Measurements from ENCODE around the gene ZNF385A.

Gene ZNF385A

GRCh38 chr12:54388237-54389133 lies 4.0 kb upstream of the ZNF385A start:
- Histone ChIP-seq H2BK5ac (ENCODE audit: low read length) (no peak overlapping the region), H3K4me3 (ENCODE audit: low read length in 2 of 2) (no peak overlapping the region), H3K18ac (ENCODE audit: low read length) (peak overlapping the region; percentile 4), H2BK120ac (ENCODE audit: low read depth, low read length) (no peak overlapping the region), H4K8ac (ENCODE audit: low read depth, low read length) (no peak overlapping the region), H3K14ac (ENCODE audit: low read length) (no peak overlapping the region), H3K36me3 (replicated peaks in 1 of 2; ENCODE audit: control insufficient read depth in 2 of 2, insufficient read depth in 2 of 2, low read length in 2 of 2) (no peaks in the 10 kb centered on the region), H3K4me1 (ENCODE audit: control insufficient read depth in 2 of 2, insufficient read depth in 1 of 2, low read depth in 1 of 2, low read length in 2 of 2) (peaks cover 51 to 61% of the 10 kb centered on the region in 2 donors), H3K4ac (ENCODE audit: low read length) (no peak overlapping the region), H3K23ac (ENCODE audit: low read depth, low read length, poor library complexity) (no peak overlapping the region), H2BK15ac (ENCODE audit: low read length) (no peak overlapping the region), H3K9ac (ENCODE audit: low read depth, low read length, poor library complexity) (no peak overlapping the region), H2AK5ac (ENCODE audit: low read depth, low read length) (peak overlapping the region; percentile 26), H3K27me3 (ENCODE audit: control insufficient read depth in 3 of 3, insufficient read depth in 3 of 3, low read depth in 1 of 3, low read length in 3 of 3) (peaks cover 0 to 12% (median 0%) of the 10 kb centered on the region in 3 experiments), H4K91ac (ENCODE audit: low read depth, low read length, poor library complexity) (no peak overlapping the region), H3K9me3 (replicated peaks in 1 of 2; ENCODE audit: control insufficient read depth in 2 of 2, insufficient read depth in 1 of 2, low read depth in 1 of 2, low read length in 2 of 2) (no peaks in the 10 kb centered on the region), H3K27ac (replicated peaks; ENCODE audit: low read length) (peak overlapping the region; percentile 22), H3K4me2 (ENCODE audit: insufficient read depth, low read length, poor library complexity, severe bottlenecking) (no peak overlapping the region), H2BK12ac (ENCODE audit: low read length) (no peak overlapping the region), H3K79me1 (ENCODE audit: low read depth, low read length) (peaks cover 4% of the 10 kb centered on the region), H2AFZ (ENCODE audit: low read length) (no peak overlapping the region)
- no CpG with 5 or more reads among the region's 4 CpGs for WGBS, 2 donors (ENCODE audit: extremely low coverage in 2 of 2, insufficient read length in 2 of 2, insufficient replicate concordance in 1 of 2)
- DNase-seq (ENCODE audit: low spot score) = no peak

GRCh38 chr12:54387114-54387467 lies 2.6 kb upstream of the ZNF385A start:
- Histone ChIP-seq H3K9me3 (replicated peaks in 1 of 2; ENCODE audit: control insufficient read depth in 2 of 2, insufficient read depth in 1 of 2, low read depth in 1 of 2, low read length in 2 of 2) (no peaks in the 10 kb centered on the region), H3K18ac (ENCODE audit: low read length) (peak overlapping the region; percentile 15), H2BK15ac (ENCODE audit: low read length) (no peak overlapping the region), H3K4me2 (ENCODE audit: insufficient read depth, low read length, poor library complexity, severe bottlenecking) (no peak overlapping the region), H3K27me3 (ENCODE audit: control insufficient read depth in 3 of 3, insufficient read depth in 3 of 3, low read depth in 1 of 3, low read length in 3 of 3) (peaks cover 0 to 12% (median 0%) of the 10 kb centered on the region in 3 experiments), H3K4me1 (ENCODE audit: control insufficient read depth in 2 of 2, insufficient read depth in 1 of 2, low read depth in 1 of 2, low read length in 2 of 2) (peaks cover 51 to 55% of the 10 kb centered on the region in 2 donors), H3K4me3 (ENCODE audit: low read length in 2 of 2) (no peak overlapping the region), H2BK5ac (ENCODE audit: low read length) (no peak overlapping the region), H3K14ac (ENCODE audit: low read length) (no peak overlapping the region), H4K8ac (ENCODE audit: low read depth, low read length) (no peak overlapping the region), H3K23ac (ENCODE audit: low read depth, low read length, poor library complexity) (no peak overlapping the region), H4K91ac (ENCODE audit: low read depth, low read length, poor library complexity) (no peak overlapping the region), H3K27ac (replicated peaks; ENCODE audit: low read length) (no peak overlapping the region), H3K36me3 (replicated peaks in 1 of 2; ENCODE audit: control insufficient read depth in 2 of 2, insufficient read depth in 2 of 2, low read length in 2 of 2) (no peaks in the 10 kb centered on the region), H3K9ac (ENCODE audit: low read depth, low read length, poor library complexity) (no peak overlapping the region), H2BK12ac (ENCODE audit: low read length) (no peak overlapping the region), H3K4ac (ENCODE audit: low read length) (no peak overlapping the region), H3K79me1 (ENCODE audit: low read depth, low read length) (peaks cover 4% of the 10 kb centered on the region), H2AFZ (ENCODE audit: low read length) (no peak overlapping the region), H2BK120ac (ENCODE audit: low read depth, low read length) (no peak overlapping the region), H2AK5ac (ENCODE audit: low read depth, low read length) (no peak overlapping the region)
- DNase-seq (ENCODE audit: low spot score) = no peak
- no CpG with 5 or more reads among the region's 3 CpGs for WGBS, 2 donors (ENCODE audit: extremely low coverage in 2 of 2, insufficient read length in 2 of 2, insufficient replicate concordance in 1 of 2)

GRCh38 chr12:54386403-54387113 lies 2.0 kb upstream of the ZNF385A start:
- no peak overlapping the region for H2BK120ac ChIP-seq (ENCODE audit: low read depth, low read length)
- H3K18ac ChIP-seq (ENCODE audit: low read length) = peak overlapping the region; percentile 29
- no peak overlapping the region for H3K9ac ChIP-seq (ENCODE audit: low read depth, low read length, poor library complexity)
- no peak overlapping the region for H3K4ac ChIP-seq (ENCODE audit: low read length)
- H3K4me2 ChIP-seq (ENCODE audit: insufficient read depth, low read length, poor library complexity, severe bottlenecking) = no peak overlapping the region
- no peak overlapping the region for H2AFZ ChIP-seq (ENCODE audit: low read length)
- H2BK5ac ChIP-seq (ENCODE audit: low read length) = no peak overlapping the region
- no peak overlapping the region for H3K23ac ChIP-seq (ENCODE audit: low read depth, low read length, poor library complexity)
- no peaks in the 10 kb centered on the region for H3K9me3 ChIP-seq (replicated peaks in 1 of 2; ENCODE audit: control insufficient read depth in 2 of 2, insufficient read depth in 1 of 2, low read depth in 1 of 2, low read length in 2 of 2)
- H3K4me1 ChIP-seq (ENCODE audit: control insufficient read depth in 2 of 2, insufficient read depth in 1 of 2, low read depth in 1 of 2, low read length in 2 of 2) = peaks cover 51% of the 10 kb centered on the region in 2 donors
- H2BK15ac ChIP-seq (ENCODE audit: low read length) = no peak overlapping the region
- no peaks in the 10 kb centered on the region for H3K36me3 ChIP-seq (replicated peaks in 1 of 2; ENCODE audit: control insufficient read depth in 2 of 2, insufficient read depth in 2 of 2, low read length in 2 of 2)
- H2BK12ac ChIP-seq (ENCODE audit: low read length) = no peak overlapping the region
- H3K4me3 ChIP-seq (ENCODE audit: low read length in 2 of 2) = no peak overlapping the region
- no peak for DNase-seq (ENCODE audit: low spot score)
- H4K8ac ChIP-seq (ENCODE audit: low read depth, low read length) = no peak overlapping the region
- H3K14ac ChIP-seq (ENCODE audit: low read length) = peak overlapping the region; percentile 11
- H3K27ac ChIP-seq (replicated peaks; ENCODE audit: low read length) = no peak overlapping the region
- H2AK5ac ChIP-seq (ENCODE audit: low read depth, low read length) = no peak overlapping the region
- WGBS, 2 donors (ENCODE audit: extremely low coverage in 2 of 2, insufficient read length in 2 of 2, insufficient replicate concordance in 1 of 2) = no CpG with 5 or more reads among the region's 3 CpGs
- peaks cover 0 to 12% (median 0%) of the 10 kb centered on the region in 3 experiments for H3K27me3 ChIP-seq (ENCODE audit: control insufficient read depth in 3 of 3, insufficient read depth in 3 of 3, low read depth in 1 of 3, low read length in 3 of 3)
- peaks cover 4% of the 10 kb centered on the region for H3K79me1 ChIP-seq (ENCODE audit: low read depth, low read length)
- no peak overlapping the region for H4K91ac ChIP-seq (ENCODE audit: low read depth, low read length, poor library complexity)

Measured in neuronal stem cell (in vitro differentiated cells).